NT2/D1 (cell line): ENCODE data around the gene HERPUD1.
A peak's percentile ranks its signal among the peaks of the same experiment; 100 is the strongest.
"Not testable (repeated sequence)": the region's sequence is repeated elsewhere in the genome, so short reads cannot be mapped to it uniquely, and the experiment has no call there.

Source experiments
- DNase-seq: peaks from one replicate; pipeline ENCODE4 v3.0.0-alpha.2; 2011; ENCODE audit warnings: low read depth, low spot score
- H3K27me3 ChIP-seq: 2 replicates; pipeline ENCODE4 v1.6.0; 2011; ENCODE audit warnings: mild to moderate bottlenecking; ENCODE audit not compliant: insufficient read length, insufficient read depth
- H3K36me3 ChIP-seq: 2 replicates; pipeline ENCODE4 v1.6.1; 2011; ENCODE audit warnings: mild to moderate bottlenecking, low read length, mixed read lengths; ENCODE audit not compliant: insufficient read depth, insufficient read length
- H3K4me1 ChIP-seq: 2 replicates; pipeline ENCODE4 v1.5.1; 2011; ENCODE audit not compliant: insufficient read depth, insufficient read length
- H3K4me3 ChIP-seq: 2 replicates; pipeline ENCODE4 v1.5.1; 2011; ENCODE audit warnings: low read depth; ENCODE audit not compliant: insufficient read length
- H3K9ac ChIP-seq: 2 replicates; pipeline ENCODE4 v1.6.0; 2011; ENCODE audit warnings: low read depth; ENCODE audit not compliant: insufficient read length
- H3K9me3 ChIP-seq: 2 replicates; pipeline ENCODE4 v1.5.1; 2011; ENCODE audit warnings: mild to moderate bottlenecking, low read length; ENCODE audit not compliant: insufficient read depth
- SUZ12 ChIP-seq: IDR thresholded peaks from 2 replicates; pipeline ENCODE4 v1.6.1; 2011; ENCODE audit not compliant: insufficient read length, insufficient read depth; ENCODE audit errors: extremely low read depth
- YY1 ChIP-seq: IDR thresholded peaks from 2 replicates; pipeline ENCODE4 v1.6.1; 2011; ENCODE audit not compliant: insufficient read length, insufficient read depth
- ZNF274 ChIP-seq: IDR thresholded peaks from 2 replicates; pipeline ENCODE4 v1.6.1; 2011; ENCODE audit warnings: mild to moderate bottlenecking, low read depth, low read length

Gene HERPUD1

GRCh38 chr16:56931892-56932720, at the start of gene HERPUD1:
TSS of gene HERPUD1 (plus strand) at chr16:56932142. CDS start at chr16:56932245, 103 bp downstream.
- H3K4me3 ChIP-seq, result peak within 1 kb of the TSS; percentile 89
- no peak for TF ChIP-seq ZNF274
- TF ChIP-seq YY1, result no peak
- no peak for TF ChIP-seq SUZ12
- peak; percentile 92 for DNase-seq
- peak within 1 kb of the TSS; percentile 93 for H3K9ac ChIP-seq
- H3K4me1 ChIP-seq, result peaks cover 4% of the 10 kb centered on the region
- peaks cover 43% of the 10 kb centered on the region for H3K36me3 ChIP-seq
- no peaks in the 10 kb centered on the region for H3K9me3 ChIP-seq
- H3K27me3 ChIP-seq, result no peaks in the 10 kb centered on the region

GRCh38 chr16:56883586-56883985, 48.4 kb upstream of the HERPUD1 start:
- no peaks in the 10 kb centered on the region for H3K36me3 ChIP-seq
- TF ChIP-seq YY1, result no peak
- no peak for TF ChIP-seq SUZ12
- TF ChIP-seq ZNF274, result no peak
- no peak overlapping the region for H3K9ac ChIP-seq
- H3K4me3 ChIP-seq, result no peak overlapping the region
- peaks cover 41% of the 10 kb centered on the region for H3K9me3 ChIP-seq
- no peak for DNase-seq
- no peaks in the 10 kb centered on the region for H3K4me1 ChIP-seq
- no peaks in the 10 kb centered on the region for H3K27me3 ChIP-seq

- Histone ChIP-seq H3K27me3 (no peaks in the 10 kb centered on the region), H3K4me1 (no peaks in the 10 kb centered on the region), H3K36me3 (no peaks in the 10 kb centered on the region), H3K9me3 (peaks cover 41% of the 10 kb centered on the region), H3K4me3 (no peak overlapping the region), H3K9ac (no peak overlapping the region)
- no peak for DNase-seq
- TF ChIP-seq ZNF274 (no peak), YY1 (no peak), SUZ12 (no peak)
Observed at GRCh38 chr16:56884026-56884582, 47.8 kb upstream of the HERPUD1 start.

- H3K9ac ChIP-seq, H3K4me1 ChIP-seq, H3K36me3 ChIP-seq, H3K4me3 ChIP-seq, H3K27me3 ChIP-seq, DNase-seq: not testable (repeated sequence)
- peaks cover 41% of the 10 kb centered on the region for H3K9me3 ChIP-seq
Observed at GRCh38 chr16:56884929-56885328, 47.0 kb upstream of the HERPUD1 start.

GRCh38 chr16:56885446-56886162, 46.3 kb upstream of the HERPUD1 start:
- Histone ChIP-seq H3K4me1 (no peaks in the 10 kb centered on the region), H3K9ac (no peak overlapping the region), H3K27me3 (no peaks in the 10 kb centered on the region), H3K36me3 (no peaks in the 10 kb centered on the region), H3K9me3 (peaks cover 41% of the 10 kb centered on the region), H3K4me3 (no peak overlapping the region)
- TF ChIP-seq ZNF274, result no peak
- no peak for TF ChIP-seq SUZ12
- TF ChIP-seq YY1, result no peak
- no peak for DNase-seq

- H3K9ac ChIP-seq, result no peak overlapping the region
- H3K9me3 ChIP-seq, result peaks cover 41% of the 10 kb centered on the region
- TF ChIP-seq ZNF274 (no peak), YY1 (no peak), SUZ12 (no peak)
- no peaks in the 10 kb centered on the region for H3K36me3 ChIP-seq
- no peak for DNase-seq
- H3K4me1 ChIP-seq, result no peaks in the 10 kb centered on the region
- H3K27me3 ChIP-seq, result no peaks in the 10 kb centered on the region
- H3K4me3 ChIP-seq, result no peak overlapping the region
Observed at GRCh38 chr16:56886296-56886695, 45.6 kb upstream of the HERPUD1 start.

GRCh38 chr16:56886826-56887225, 45.1 kb upstream of the HERPUD1 start:
- no peak overlapping the region for H3K9ac ChIP-seq
- H3K27me3 ChIP-seq, result no peaks in the 10 kb centered on the region
- no peak overlapping the region for H3K4me3 ChIP-seq
- no peak for TF ChIP-seq SUZ12
- no peak for TF ChIP-seq ZNF274
- TF ChIP-seq YY1, result no peak
- peaks cover 41% of the 10 kb centered on the region for H3K9me3 ChIP-seq
- H3K4me1 ChIP-seq, result peaks cover 4% of the 10 kb centered on the region
- DNase-seq, result no peak
- H3K36me3 ChIP-seq, result no peaks in the 10 kb centered on the region
